GM18502 (cell line): ENCODE measurements around the gene BRCA1.
A peak's percentile ranks its signal among the peaks of the same experiment; 100 is the strongest.

Source experiments
- ATAC-seq: cut with Tn5 transposase; IDR thresholded peaks from one replicate; pipeline ENCODE4 v1.9.1; 2021; ENCODE audit warnings: mild to moderate bottlenecking; ENCODE audit not compliant: unreplicated experiment, poor library complexity

BRCA1 gene

GRCh38 chr17:43027091-43028032 lies 97.8 kb downstream of the BRCA1 start:
- no peak for ATAC-seq

- no peak for ATAC-seq
Measured at GRCh38 chr17:43026595-43026994, 98.6 kb downstream of the BRCA1 start.

- ATAC-seq: no peak
Measured at GRCh38 chr17:43025766-43026537, 99.2 kb downstream of the BRCA1 start.

GRCh38 chr17:43025290-43025657 lies 99.9 kb downstream of the BRCA1 start:
- ATAC-seq: no peak

GRCh38 chr17:43024407-43025289 lies 100.5 kb downstream of the BRCA1 start, which contains the start of gene RND2:
RND2 (plus strand) TSS chr17:43025231; CDS start chr17:43025348, 117 bp downstream.
- ATAC-seq: no peak

GRCh38 chr17:43021741-43022512 lies 103.2 kb downstream of the BRCA1 start, which contains the start of gene VAT1:
VAT1 (minus strand) TSS chr17:43022385; CDS start chr17:43022322, 63 bp downstream.
- peak; percentile 42 for ATAC-seq

- ATAC-seq: no peak
Measured at GRCh38 chr17:43020789-43021740, 104.1 kb downstream of the BRCA1 start.

- no peak for ATAC-seq
Measured at GRCh38 chr17:43020030-43020621, 105.0 kb downstream of the BRCA1 start.

- no peak for ATAC-seq
Measured at GRCh38 chr17:43019418-43019817, 105.7 kb downstream of the BRCA1 start.

- no peak for ATAC-seq
Measured at GRCh38 chr17:43018932-43019331, 106.2 kb downstream of the BRCA1 start.

GRCh38 chr17:43018008-43018853 lies 106.9 kb downstream of the BRCA1 start:
- no peak for ATAC-seq

- ATAC-seq: no peak
Measured at GRCh38 chr17:43016216-43016615, 108.9 kb downstream of the BRCA1 start.

GRCh38 chr17:43015579-43015978 lies 109.6 kb downstream of the BRCA1 start:
- no peak for ATAC-seq

- ATAC-seq: no peak
Measured at GRCh38 chr17:43014649-43015542, 110.3 kb downstream of the BRCA1 start.

GRCh38 chr17:43014020-43014648 lies 111.0 kb downstream of the BRCA1 start:
- no peak for ATAC-seq

- ATAC-seq: no peak
Measured at GRCh38 chr17:43013296-43013695, 111.9 kb downstream of the BRCA1 start.
